ENCODE measurements around the gene CDH6.

GRCh38 chr5:31181376-31181987 lies 12.0 kb upstream of the CDH6 start:
- TF ChIP-seq POLR2AphosphoS5 (IDR thresholded peaks at IDR 0.05; ENCODE audit: low read depth, low read length) (no peak), ATF3 (IDR thresholded peaks at IDR 0.05) (no peak), ZNF274 (IDR thresholded peaks at IDR 0.05; ENCODE audit: low read depth, low read length) (no peak), REST (IDR thresholded peaks at IDR 0.05; ENCODE audit: low read depth) (no peak), CTCF (IDR thresholded peaks at IDR 0.05 in 2 of 3, conservative IDR thresholded peaks at IDR 0.05 in 1 of 3; ENCODE audit: borderline replicate concordance in 1 of 3, insufficient read depth in 1 of 3, low read depth in 2 of 3, low read length in 2 of 3) (no peak), YY1 (IDR thresholded peaks at IDR 0.05; ENCODE audit: extremely low read depth, insufficient replicate concordance, low read depth, low read length) (no peak), POLR2A (IDR thresholded peaks at IDR 0.05; ENCODE audit: borderline replicate concordance, extremely low read depth, insufficient read depth, insufficient read length) (no peak), MAX (IDR thresholded peaks at IDR 0.05) (no peak), ZFX (IDR thresholded peaks at IDR 0.05) (no peak), CBX3 (IDR thresholded peaks at IDR 0.05; ENCODE audit: low read depth) (no peak), EZH2 (IDR thresholded peaks at IDR 0.05) (no peak), JUND (IDR thresholded peaks at IDR 0.05) (no peak)
